SIG-M5 (cell line): ENCODE data around the gene DENND1B.

Source experiments
- DNase-seq: peaks from one replicate; lab custom pipeline; 2025; lab: John Stamatoyannopoulos, UW

The DENND1B gene

DNA sequence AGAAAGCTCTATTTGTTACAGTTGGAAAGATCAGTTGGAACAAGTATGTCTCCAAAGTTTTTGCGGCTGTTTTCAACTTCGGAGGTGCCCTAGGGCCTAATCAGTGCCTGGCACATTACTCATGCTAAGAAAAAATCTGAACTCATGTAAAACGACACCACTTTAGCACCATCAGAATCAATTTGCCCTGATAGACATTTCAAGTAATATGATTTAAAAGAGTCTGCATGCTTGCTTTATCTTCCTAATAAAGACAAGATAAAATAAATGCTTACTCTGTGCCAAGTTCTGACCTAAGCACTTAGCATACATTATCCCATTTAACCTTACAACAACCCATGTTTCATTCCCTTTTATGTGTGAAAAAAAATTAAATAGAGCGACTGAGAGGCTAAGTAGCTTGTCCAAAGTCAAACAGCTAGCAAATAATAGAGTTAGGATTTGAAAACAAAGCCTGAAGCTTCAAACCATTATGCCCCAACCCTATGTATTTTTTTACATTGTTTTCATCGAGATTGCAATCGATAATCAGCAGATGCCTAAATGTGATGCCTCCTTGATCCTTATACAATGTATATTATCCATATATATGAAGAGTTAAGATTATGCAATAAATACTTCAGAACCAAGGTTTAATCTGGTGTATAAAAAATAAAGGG, 91.3 kb downstream of the DENND1B start:
- no peak for DNase-seq

GRCh38 chr1:197683280-197683679, 92.0 kb downstream of the DENND1B start:
- DNase-seq: no peak

DNA sequence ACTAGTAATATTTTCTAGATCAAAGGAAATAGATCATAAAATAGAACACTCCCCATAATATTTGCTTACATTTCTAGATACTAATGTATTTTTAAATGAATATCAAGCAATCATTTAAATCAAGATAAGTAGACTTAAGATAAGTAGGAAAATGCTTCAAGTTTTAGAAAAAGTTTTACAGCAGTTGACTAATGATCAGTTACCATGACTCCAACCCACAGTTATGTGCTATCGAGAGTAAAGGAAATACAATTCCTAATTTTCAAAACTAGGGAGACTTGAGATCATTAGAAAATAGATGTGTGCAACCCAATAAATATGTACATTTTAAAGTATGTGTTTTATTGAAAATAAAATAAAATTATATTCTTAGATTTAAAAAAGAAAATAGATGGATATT, 95.0 kb downstream of the DENND1B start:
- DNase-seq: no peak

- no peak for DNase-seq
These were observed 97.5 kb downstream of the DENND1B start for GRCh38 chr1:197677752-197678295.

DNA sequence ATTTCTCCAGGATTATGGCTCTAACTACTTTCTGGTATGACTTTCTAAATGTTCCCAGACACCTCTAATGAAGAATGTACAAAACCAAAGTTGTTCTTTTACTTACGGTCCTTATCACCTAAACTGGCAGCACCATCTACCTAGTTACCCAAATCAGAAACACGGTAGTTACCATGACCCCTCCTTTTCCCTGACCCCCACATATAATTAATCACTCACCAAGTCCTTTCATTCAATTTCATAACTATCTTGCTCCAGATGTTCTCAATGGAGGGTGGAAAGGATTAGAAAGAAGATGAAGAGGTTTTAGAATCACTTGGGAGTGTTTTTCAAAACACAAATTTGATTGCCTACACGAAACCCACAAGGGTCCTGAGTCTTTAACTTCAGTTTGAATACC, 98.0 kb downstream of the DENND1B start:
- DNase-seq: no peak

GRCh38 chr1:197675583-197676208, 99.6 kb downstream of the DENND1B start:
- DNase-seq: no peak

GRCh38 chr1:197674286-197674685, 101.0 kb downstream of the DENND1B start:
- DNase-seq: no peak

- no peak for DNase-seq
These were observed 102.0 kb downstream of the DENND1B start for GRCh38 chr1:197673292-197673691.

DNA sequence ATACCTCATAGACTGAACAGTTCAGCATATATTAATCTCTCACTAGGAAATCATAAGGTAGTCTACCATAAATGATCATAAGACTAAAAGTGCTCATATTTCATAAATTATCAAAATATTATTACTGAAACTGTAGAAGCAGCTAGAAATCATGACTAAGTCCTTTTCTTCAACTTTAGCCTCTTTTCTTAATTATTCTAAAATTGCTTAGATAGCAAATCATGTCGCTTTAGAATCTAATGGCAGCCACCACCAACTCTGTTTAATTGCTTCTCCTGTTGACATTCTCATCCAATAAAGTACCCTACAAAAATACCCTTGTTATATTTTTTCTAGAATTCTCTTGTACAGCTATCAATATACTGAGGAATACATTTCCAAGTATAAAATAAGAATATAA, 102.9 kb downstream of the DENND1B start:
- no peak for DNase-seq

DNA sequence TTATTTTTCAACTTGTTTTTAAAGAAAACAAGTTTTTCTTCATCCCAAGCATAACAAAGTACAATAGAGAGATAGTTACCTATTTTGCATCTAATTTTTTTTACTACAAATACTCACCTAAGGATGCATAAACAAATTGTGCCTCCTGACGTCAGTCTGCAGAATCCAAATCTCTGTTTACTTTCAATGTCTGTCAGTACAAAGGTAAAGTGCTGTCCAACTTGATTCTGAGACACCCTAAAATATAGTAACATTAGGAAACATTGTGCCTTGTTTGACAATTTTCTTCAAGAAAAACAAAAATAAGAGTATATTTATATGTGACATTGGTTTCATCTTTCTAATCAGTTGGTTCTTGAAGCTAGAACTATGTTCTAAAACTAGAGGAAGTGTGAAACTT, 103.4 kb downstream of the DENND1B start:
- DNase-seq: no peak

GRCh38 chr1:197671140-197671539, 104.1 kb downstream of the DENND1B start:
- no peak for DNase-seq

DNA sequence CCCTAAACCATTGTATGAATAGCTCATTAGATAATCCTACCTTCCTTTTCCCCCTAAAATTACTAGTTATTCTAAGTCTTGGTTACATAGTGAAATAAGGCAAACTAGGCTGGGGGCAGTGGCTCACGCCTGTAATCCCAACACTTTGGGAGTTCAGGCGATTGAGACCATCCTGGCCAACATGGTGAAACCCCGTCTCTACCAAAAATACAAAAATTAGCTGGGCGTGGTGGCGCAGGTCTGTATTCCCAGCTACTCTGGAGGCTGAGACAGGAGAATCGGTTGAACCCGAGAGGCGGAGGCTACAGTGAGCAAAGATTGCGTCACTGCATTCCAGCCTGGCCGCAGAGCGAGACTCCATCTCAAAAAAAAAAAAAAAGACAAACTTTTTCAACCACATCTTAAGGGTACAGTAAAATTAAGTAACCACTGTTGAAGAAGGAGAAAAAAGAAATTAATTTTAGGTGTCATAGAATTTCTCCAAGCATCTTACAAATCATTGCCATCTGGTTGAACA, 108.5 kb downstream of the DENND1B start:
- DNase-seq: no peak

- DNase-seq: no peak
These were observed 110.9 kb downstream of the DENND1B start for GRCh38 chr1:197664391-197664790.

- no peak for DNase-seq
These were observed 111.9 kb downstream of the DENND1B start for GRCh38 chr1:197663162-197663953.

DNA sequence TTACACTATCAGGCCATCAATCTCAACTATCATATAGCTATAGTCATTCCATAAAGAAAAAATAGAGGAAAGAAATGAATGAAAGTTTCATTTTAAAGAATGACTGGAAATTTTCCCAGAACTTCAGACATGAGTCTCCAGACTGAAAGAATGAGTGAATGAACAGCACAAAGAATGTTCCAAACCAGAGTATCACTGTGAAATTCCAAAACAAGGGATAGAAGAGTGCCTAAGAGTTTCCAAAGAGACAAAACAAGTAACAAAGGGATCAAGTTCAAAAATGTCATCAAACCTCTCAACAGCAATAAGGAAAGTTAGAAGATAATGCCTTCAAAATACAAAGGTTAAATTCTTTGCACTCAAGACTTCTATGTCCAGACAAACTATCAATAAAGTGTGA, 114.9 kb downstream of the DENND1B start:
- DNase-seq: no peak

GRCh38 chr1:197659171-197659570, 116.1 kb downstream of the DENND1B start:
- DNase-seq: no peak

DNA sequence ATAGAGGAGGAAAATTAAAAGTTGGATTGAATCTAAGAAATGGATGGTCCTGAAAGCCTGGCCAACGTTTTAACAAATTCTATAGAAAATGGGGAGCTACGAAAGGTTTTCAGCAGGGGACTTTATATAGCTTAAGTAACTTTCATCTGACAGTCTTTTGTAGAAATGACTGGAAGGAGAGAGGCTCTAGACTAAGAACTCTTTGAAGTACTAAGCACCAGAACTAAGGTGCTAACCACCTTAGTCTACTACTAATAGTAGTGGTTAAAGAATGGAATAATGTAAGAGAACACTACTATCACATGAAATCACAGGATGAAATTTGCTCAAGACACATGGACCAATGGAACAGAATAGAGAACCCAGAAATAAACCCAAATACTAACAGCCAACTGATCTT, 126.1 kb downstream of the DENND1B start:
- DNase-seq: no peak

GRCh38 chr1:197638316-197638715, 137.0 kb downstream of the DENND1B start:
- no peak for DNase-seq

- no peak for DNase-seq
These were observed 137.9 kb downstream of the DENND1B start for GRCh38 chr1:197637406-197637805.

- DNase-seq: no peak
These were observed 141.7 kb downstream of the DENND1B start for GRCh38 chr1:197633447-197634078.

DNA sequence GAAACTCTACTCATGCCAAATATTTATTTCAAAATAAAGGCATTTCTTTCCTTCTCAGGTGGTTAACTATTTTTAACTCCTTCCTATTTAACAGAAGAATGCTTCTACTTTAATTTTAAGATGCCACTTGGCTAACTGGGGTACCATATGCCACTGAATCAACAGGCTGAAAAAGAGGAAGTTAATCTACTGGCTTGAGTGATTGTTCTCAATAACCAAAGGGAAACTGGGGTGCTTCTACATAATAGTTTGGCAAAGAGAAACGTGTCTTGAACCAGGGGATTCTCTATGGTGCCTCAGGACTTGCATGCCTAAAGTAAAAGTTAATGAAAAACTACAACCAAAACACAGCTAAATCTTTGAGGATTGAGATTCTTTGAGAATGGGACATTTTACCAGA, 142.6 kb downstream of the DENND1B start:
- no peak for DNase-seq

DNA sequence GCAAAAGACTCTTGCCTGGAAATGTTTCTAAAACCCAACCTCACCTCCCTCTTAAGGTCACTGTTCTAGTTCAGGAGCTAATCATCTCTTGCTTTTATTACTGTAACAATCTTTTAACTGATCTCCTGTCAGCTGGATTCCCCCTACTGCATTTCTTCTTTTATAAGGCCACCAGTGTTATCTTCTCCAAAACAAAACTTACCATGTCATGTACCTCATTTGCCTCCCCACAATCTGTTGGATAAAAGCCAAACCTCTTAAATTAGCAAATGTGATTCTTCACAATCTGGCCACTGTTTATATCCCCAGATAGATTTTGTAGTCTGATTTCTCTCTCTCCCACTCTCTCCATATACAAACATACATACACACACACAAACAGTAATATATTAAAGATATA, 143.3 kb downstream of the DENND1B start:
- no peak for DNase-seq
